GM12878 (cell line): Measurements from ENCODE around the gene STK26. TPM values are rescaled to one million over a fixed set of nuclear protein-coding genes. Genes with fewer than 3 reads are reported as not detected.

Source experiments
- ATAC-seq: fragments of 200-7000 bp; cut with Tn5 transposase; 3 replicates; pipeline ENCODE4 v1.9.1; 2020; ENCODE audit warnings: mild to moderate bottlenecking, moderate library complexity
- BruUV-seq: library from RNA; stranded (reverse); fragments of 400-500 nt; replicated peaks from 2 replicates; lab custom pipeline; 2021; lab: Mats Ljungman, UMichigan
- CTCF ChIA-PET: fragments of 300-600 bp; sonication (Branson Sonifier 250); formaldehyde crosslinking; extraction: SDS; loops from one replicate; lab custom pipeline; 2021; ENCODE audit warnings: inconsistent platforms; lab: Yijun Ruan, JAX
- POLR2A ChIA-PET: fragments of 350-600 bp; formaldehyde crosslinking; extraction: SDS; loops from one replicate; lab custom pipeline; 2021; ENCODE audit warnings: inconsistent platforms; lab: Charles Lee
- RAD21 ChIA-PET: fragments of 300-600 bp; sonication (Branson Sonifier 250); formaldehyde crosslinking; loops from one replicate; lab custom pipeline; 2023; ENCODE audit warnings: antibody characterized with exemption; ENCODE audit not compliant: unreplicated experiment; lab: Charles Lee
- SMC1A ChIA-PET: fragments of 300-600 bp; sonication (Branson Sonifier 250); formaldehyde crosslinking; loops from one replicate; lab custom pipeline; 2023; ENCODE audit not compliant: unreplicated experiment, uncharacterized antibody; lab: Charles Lee
- DNase-seq: peaks from one replicate; pipeline ENCODE4 v3.0.0-alpha.2; 2011; ENCODE audit warnings: low read depth, low spot score
- FAIRE-seq: peaks from 3 replicates; lab custom pipeline; 2011; peaks lifted over from hg19 to GRCh38; lab: Jason Lieb, UNC
- H2AFZ ChIP-seq: 2 replicates; pipeline ENCODE4 v1.6.0; 2011; ENCODE audit warnings: low read depth, low read length, control low read depth; ENCODE audit not compliant: control insufficient read depth
- H3K27ac ChIP-seq: 2 replicates; pipeline ENCODE4 v1.5.1; 2011; ENCODE audit warnings: control low read depth; ENCODE audit not compliant: control insufficient read depth, insufficient read depth
- H3K27me3 ChIP-seq, 2 experiments: replicated peaks in 1 of 2; 2 replicates each; pipeline versions ENCODE4 v1.6.0 to v1.6.1; 2011; ENCODE audit warnings: low read length in 1 of 2; ENCODE audit not compliant: control insufficient read depth in 2 of 2, insufficient read depth in 2 of 2
- H3K36me3 ChIP-seq, 2 experiments: 2 replicates each; pipeline ENCODE4 v1.5.1; 2011; ENCODE audit warnings: low read length in 1 of 2; ENCODE audit not compliant: control insufficient read depth in 2 of 2, insufficient read depth in 2 of 2
- H3K4me1 ChIP-seq: 2 replicates; pipeline ENCODE4 v1.6.1; 2011; ENCODE audit warnings: mild to moderate bottlenecking, low read length, moderate library complexity, mixed read lengths; ENCODE audit not compliant: control insufficient read depth, insufficient read depth
- H3K4me2 ChIP-seq: 2 replicates; pipeline ENCODE4 v1.6.0; 2011; ENCODE audit warnings: control low read depth; ENCODE audit not compliant: control insufficient read depth, insufficient read depth
- H3K4me3 ChIP-seq: fragments of 200-600 bp; sonication (generic); 2 replicates; pipeline ENCODE4 v1.5.1; 2016
- H3K79me2 ChIP-seq: 2 replicates; pipeline ENCODE4 v1.6.0; 2011; ENCODE audit warnings: low read length; ENCODE audit not compliant: control insufficient read depth, insufficient read depth
- H3K9ac ChIP-seq: 2 replicates; pipeline ENCODE4 v1.8.0; 2011; ENCODE audit warnings: low read length, control low read depth, mixed read lengths; ENCODE audit not compliant: control insufficient read depth, insufficient read depth
- H3K9me3 ChIP-seq: replicated peaks from 3 replicates; pipeline ENCODE4 v1.5.1; 2011; ENCODE audit warnings: mild to moderate bottlenecking, low read length; ENCODE audit not compliant: control insufficient read depth, insufficient read depth
- H4K20me1 ChIP-seq: 2 replicates; pipeline ENCODE4 v1.6.0; 2011; ENCODE audit not compliant: control insufficient read depth, insufficient read depth
- ATF7 ChIP-seq: fragments of 450-650 bp; IDR thresholded peaks from 2 replicates; pipeline ENCODE4 v1.6.1; 2016; ENCODE audit warnings: low read depth, mild to moderate bottlenecking
- BHLHE40 ChIP-seq, 2 experiments: fragments of 450-650 bp in 1 of 2; IDR thresholded peaks; 2 replicates each; pipeline ENCODE4 v1.6.1; 2011 to 2017; ENCODE audit warnings: low read depth in 2 of 2, borderline replicate concordance in 1 of 2, improper control_type of control experiment in 1 of 2, low read length in 1 of 2, mild to moderate bottlenecking in 1 of 2
- RAD21 ChIP-seq: IDR thresholded peaks from 2 replicates; pipeline ENCODE4 v1.6.1; 2011; ENCODE audit warnings: mild to moderate bottlenecking, low read depth, low read length, moderate library complexity; ENCODE audit not compliant: insufficient read depth
- SIX5 ChIP-seq: IDR thresholded peaks from 2 replicates; pipeline ENCODE4 v1.6.1; 2011; ENCODE audit warnings: mild to moderate bottlenecking, low read depth, low read length, moderate library complexity; ENCODE audit not compliant: severe bottlenecking
- TAF1 ChIP-seq: IDR thresholded peaks from 2 replicates; pipeline ENCODE4 v1.6.1; 2011; ENCODE audit warnings: mild to moderate bottlenecking, low read depth, low read length, borderline replicate concordance
- WGBS: methylation state at CpG from one replicate; pipeline ENCODE4 v1.1.6; 2016; ENCODE audit warnings: low lambda C conversion rate; ENCODE audit not compliant: insufficient replicate concordance, insufficient coverage; ENCODE audit errors: missing lambda C conversion rate; 5-methylcytosine and 5-hydroxymethylcytosine counted together
- in situ Hi-C: fragments of 300-500 bp; cut with MboI; formaldehyde crosslinking; loops from 9 replicates; pipeline ENCODE4 v1.14.3; 2018; ENCODE audit warnings: mixed read lengths
- intact Hi-C: fragments of 100-400 bp; cut with micrococcal nuclease; formaldehyde crosslinking; loops from one replicate; pipeline ENCODE4 v1.14.2; 2022; ENCODE audit not compliant: unreplicated experiment
- polyA plus RNA-seq, 11 experiments: library from polyadenylated mRNA; depleted of rRNA in 4 of 11; unstranded in 6 of 11; stranded (reverse) in 5 of 11; fragments of >200 nt; fragmentation: Nextera tagmentation in 4 of 11; fragmentation: Illumina TruSeq in 1 of 11; extraction: Ambion mirVana in 4 of 11; extraction: Trizol in 1 of 11; gene quantifications; 1 replicate in 1 of 11; 2 replicates in 10 of 11; pipeline versions ENCODE4 v1.2.1 to v1.2.3, GENCODE V29; 2011 to 2016; ENCODE audit warnings: inconsistent platforms in 2 of 11, missing spikeins in 2 of 11, low read depth in 1 of 11
- total RNA-seq, 4 experiments: library from RNA; depleted of rRNA in 3 of 4; stranded (reverse); fragments of >200 nt in 3 of 4; fragmentation: Illumina TruSeq in 1 of 4; extraction: Trizol in 1 of 4; gene quantifications; 2 replicates each; pipeline versions ENCODE4 v1.2.1 to v1.2.3, GENCODE V29; 2013 to 2021
- TF ChIP-seq, protein P1 (sequence below): IDR thresholded peaks from 2 replicates; pipeline ENCODE4 v1.6.1; 2011; ENCODE audit warnings: mild to moderate bottlenecking, low read depth, low read length, moderate library complexity; ENCODE audit not compliant: insufficient replicate concordance

STK26 gene
- total and polyA plus RNA-seq, 10 of the 15 experiments (the other 5 are each of a cell fraction or from before 2014, with no cell fraction given) = 30.4 to 78.6 (median 58.8) TPM

DNA sequence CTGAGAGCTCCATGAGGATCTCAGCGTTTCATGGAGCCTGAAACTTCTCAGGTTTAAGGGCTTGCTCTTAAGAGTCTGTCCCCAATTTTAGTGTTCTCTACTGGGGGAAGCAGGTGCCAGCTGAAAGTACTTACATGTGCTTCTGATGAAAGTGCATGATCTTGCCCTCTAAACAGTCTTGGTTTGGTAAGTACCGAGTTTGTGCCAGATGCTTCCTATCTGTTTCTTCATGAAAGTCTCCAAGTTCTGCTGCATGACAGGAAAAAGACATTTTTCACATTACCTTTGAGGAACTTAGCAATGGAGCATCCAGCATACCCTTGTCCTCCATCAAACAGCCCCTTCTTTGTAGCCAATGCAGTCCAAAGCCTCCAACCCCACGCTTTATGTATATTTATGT is 62.7 kb downstream of the STK26 start:
- TF ChIP-seq ATF7 (no peak), BHLHE40 (IDR thresholded peaks at IDR 0.05; ENCODE audit: borderline replicate concordance in 1 of 2, low read depth in 2 of 2, low read length in 1 of 2) (no peak), TAF1 (no peak), SIX5 (no peak), RAD21 (no peak)
- TF ChIP-seq, protein P1, sequence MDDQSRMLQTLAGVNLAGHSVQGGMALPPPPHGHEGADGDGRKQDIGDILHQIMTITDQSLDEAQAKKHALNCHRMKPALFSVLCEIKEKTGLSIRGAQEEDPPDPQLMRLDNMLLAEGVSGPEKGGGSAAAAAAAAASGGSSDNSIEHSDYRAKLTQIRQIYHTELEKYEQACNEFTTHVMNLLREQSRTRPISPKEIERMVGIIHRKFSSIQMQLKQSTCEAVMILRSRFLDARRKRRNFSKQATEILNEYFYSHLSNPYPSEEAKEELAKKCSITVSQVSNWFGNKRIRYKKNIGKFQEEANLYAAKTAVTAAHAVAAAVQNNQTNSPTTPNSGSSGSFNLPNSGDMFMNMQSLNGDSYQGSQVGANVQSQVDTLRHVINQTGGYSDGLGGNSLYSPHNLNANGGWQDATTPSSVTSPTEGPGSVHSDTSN = no peak
- H3K4me3 ChIP-seq = no peak overlapping the region
- no peak overlapping the region for H3K4me2 ChIP-seq
- no TSS peak for BruUV-seq
- H2AFZ ChIP-seq = no peak overlapping the region
- no peaks in the 10 kb centered on the region for H3K79me2 ChIP-seq
- no peaks in the 10 kb centered on the region for H3K4me1 ChIP-seq
- ChIA-PET POLR2A (no interaction called here), SMC1A (interaction anchor here (1.3 kb wide), 1 partner anchor 12 kb away, joined by 4 read pairs; no protein-coding TSS in a partner anchor), RAD21 (no interaction called here), CTCF (interaction anchor here (1.1 to 2.3 kb wide), 4 partner anchors 11 to 529 kb away, joined by 3 to 7 read pairs (median 4); no protein-coding TSS in a partner anchor)
- intact Hi-C loops = loop anchor here (5.0 kb wide), 1 partner anchor 527 kb away; no protein-coding TSS in a partner anchor
- no peaks in the 10 kb centered on the region for H3K9me3 ChIP-seq
- H4K20me1 ChIP-seq = no peaks in the 10 kb centered on the region
- ATAC-seq (no peak), DNase-seq (no peak), FAIRE-seq (no peak)
- in situ Hi-C loops = no loop called here
- no peaks in the 10 kb centered on the region; a peak in 1 of 4 replicates for H3K27me3 ChIP-seq
- no peak overlapping the region for H3K9ac ChIP-seq
- 0% methylated on average over 3 of the region's 3 CpGs for WGBS
- no peak overlapping the region for H3K27ac ChIP-seq
- no peaks in the 10 kb centered on the region for H3K36me3 ChIP-seq
